GM19324 (cell line): ENCODE results near the gene NEK8.

Source experiments
- ATAC-seq: cut with Tn5 transposase; IDR thresholded peaks from one replicate; pipeline ENCODE4 v1.9.1; 2021; ENCODE audit warnings: mild to moderate bottlenecking, moderate library complexity; ENCODE audit not compliant: unreplicated experiment, low FRiP score

The NEK8 gene

DNA sequence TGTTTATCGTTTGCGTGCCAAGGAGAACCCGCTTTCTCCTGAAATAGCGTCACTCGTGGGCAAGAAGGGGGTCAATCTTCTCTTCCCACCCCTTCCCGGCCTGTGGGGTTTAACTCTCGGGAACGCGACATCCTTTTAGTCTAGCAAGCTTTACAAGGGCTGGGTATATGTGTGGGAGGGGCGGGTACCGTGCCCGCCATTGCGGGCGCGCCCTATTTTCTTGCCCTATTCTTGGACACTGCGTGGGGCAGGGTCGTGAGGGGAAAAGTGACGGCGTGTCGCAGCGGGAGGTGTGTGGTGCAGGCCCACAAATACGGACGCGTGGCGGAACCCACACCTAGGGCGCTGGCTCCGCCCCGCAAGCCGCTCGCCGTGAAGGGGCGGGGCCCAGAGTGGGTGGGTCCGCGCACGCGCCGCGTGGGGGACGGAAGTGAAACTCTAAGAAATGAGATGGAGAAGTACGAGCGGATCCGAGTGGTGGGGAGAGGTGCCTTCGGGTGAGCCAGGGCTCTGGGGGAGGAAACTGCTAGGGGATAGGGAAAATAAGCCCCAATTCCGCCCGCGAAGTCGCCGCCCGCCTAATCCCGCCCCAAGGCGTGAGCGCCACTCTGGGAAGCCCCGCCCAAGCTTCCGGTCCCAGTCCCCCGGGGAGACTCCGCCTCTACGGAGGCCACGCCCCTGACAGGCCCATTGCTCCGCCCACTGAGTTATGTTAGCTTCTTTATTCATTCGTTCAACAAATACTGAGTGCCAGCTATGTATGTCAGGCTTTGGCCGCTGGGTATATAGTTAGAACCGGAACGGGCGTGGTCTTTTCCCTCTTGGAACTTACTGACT lies at the start of gene NEK8:
Gene NEK8, plus strand, starts transcription at position 425 of the 837 bp plus-strand sequence. Its CDS starts 26 bp downstream, at position 451.
- ATAC-seq = peak; percentile 57

DNA sequence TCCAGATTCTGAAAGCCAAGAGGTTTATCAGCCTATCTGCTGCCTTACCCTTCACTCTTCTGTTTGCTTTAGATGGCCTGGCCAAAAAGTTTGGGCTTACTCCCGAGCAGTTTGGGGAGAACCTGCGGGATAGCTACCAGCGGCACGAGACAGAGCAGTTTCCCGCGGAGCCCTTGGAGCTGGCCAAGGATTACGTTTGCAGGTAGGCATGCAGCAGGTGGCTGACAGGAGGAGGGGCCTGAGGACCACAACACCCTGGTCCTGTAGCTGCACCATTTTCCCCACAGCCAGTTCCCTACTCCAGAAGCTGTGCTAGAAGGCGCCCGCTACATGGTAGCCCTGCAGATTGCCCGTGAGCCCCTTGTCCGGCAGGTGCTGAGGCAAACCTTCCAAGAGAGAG lies 45.9 kb upstream of the NEK8 start:
- ATAC-seq = no peak

DNA sequence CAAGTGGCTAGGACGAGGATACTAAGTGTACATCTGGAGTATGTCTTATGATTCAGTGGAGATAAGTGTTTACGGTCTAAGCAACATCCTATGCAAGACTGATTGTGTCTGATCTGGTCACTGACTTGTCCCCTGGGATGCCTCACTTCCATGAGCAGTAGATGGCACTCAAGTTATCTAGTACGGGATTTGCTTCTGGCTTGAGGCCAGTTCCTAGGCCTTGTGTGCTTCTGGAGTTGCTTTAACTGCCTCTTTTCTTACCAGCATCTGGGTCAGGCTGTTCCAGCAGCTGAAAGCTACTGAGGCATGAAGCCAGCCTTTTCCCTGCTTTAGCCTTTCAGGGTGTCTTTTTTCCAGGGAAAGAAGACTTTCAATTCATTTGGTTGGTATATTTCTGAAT lies 43.6 kb upstream of the NEK8 start:
- ATAC-seq = no peak

DNA sequence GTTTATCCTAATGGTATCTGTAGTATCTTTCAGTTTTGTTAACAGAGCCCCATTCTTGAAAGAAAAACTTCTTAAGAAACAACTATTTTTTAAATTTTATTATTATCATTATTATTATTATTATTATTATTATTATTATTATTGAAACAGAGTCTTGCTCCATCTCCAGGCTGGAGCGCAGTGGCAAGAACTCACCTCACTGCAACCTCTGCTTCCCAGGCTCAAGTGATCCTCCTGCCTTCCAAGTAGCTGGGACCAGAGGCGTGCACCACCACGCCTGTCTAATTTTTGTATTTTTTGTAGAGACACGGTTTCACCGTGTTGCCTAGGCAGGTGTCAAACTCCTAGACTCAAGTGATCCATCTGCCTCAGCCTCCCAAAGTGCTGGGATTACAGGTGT lies 43.2 kb upstream of the NEK8 start:
- no peak for ATAC-seq

DNA sequence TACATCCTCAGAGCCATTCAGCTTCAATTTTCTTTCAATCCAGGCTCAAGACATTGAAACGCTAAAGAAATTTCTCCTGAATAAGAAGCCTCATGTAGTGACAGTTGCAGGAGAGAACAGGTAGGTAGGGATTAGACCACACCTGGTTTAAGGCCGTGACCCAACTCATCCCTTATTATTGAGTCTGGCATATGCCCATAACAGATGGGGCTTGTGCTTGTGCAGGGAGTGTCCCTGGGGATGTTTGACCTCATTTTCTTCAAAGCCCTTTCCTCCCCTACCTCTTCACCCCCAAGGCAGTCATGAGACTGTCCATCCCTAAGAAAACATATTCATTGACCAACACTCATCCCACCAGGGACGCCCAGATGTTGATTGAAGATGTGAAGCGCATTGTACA lies 42.3 kb upstream of the NEK8 start:
- no peak for ATAC-seq

DNA sequence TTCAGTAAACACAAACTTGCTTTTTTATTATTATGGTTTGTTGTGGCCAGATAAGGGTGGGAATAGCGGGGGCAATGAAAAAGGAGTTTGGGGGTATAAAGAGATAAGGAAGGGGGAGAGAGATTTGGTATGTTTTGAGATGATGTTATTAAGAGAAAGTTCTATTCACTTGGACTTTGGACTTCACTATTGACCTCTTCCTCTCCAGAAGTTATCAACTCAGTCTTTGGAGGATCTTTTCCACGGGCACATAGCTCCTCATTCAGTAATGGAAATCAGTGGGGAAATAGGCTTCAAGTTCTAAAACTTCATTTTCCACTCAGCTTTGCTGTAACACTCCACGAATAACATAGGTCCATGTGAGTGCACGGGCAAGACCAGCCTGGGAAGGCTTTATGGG lies 40.1 kb upstream of the NEK8 start:
- ATAC-seq = no peak

DNA sequence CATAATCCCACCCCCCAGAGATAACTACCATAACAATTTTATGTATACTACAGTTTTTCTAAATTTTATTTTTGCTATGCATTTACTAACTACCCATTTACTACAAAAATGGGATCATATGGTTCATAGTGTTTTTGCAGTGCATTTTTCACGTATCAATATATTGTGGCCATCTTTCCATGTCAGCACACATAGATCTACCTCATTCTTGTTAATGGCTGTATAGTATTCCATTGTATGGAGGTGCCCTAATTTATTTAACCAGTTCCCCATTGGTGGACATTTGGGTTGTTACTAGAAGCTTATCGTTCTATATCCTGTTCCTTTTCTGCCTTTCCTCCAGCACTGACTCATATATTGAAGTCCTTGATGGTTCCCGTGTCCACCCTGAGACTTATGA lies 39.6 kb upstream of the NEK8 start:
- no peak for ATAC-seq

DNA sequence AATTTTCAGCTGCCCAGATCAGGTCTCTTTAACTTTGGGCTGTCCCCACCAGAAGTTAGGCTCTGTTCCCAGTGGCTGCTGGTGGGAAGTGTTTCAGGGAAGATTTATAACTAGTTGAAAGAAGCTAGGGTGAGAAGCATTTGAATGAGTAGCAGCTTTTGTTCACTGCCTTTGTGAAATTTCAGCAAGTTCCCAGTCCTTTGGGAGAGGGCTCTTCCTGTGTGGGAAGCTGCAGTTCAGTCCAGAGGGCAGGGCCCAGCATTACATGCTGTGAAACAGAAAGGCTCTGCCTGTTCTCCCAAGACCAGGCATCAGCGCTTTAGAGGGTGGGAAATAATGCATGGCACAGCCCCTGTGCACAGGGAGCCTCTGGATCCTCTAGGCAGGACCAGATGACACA lies 34.7 kb upstream of the NEK8 start:
- ATAC-seq = no peak

DNA sequence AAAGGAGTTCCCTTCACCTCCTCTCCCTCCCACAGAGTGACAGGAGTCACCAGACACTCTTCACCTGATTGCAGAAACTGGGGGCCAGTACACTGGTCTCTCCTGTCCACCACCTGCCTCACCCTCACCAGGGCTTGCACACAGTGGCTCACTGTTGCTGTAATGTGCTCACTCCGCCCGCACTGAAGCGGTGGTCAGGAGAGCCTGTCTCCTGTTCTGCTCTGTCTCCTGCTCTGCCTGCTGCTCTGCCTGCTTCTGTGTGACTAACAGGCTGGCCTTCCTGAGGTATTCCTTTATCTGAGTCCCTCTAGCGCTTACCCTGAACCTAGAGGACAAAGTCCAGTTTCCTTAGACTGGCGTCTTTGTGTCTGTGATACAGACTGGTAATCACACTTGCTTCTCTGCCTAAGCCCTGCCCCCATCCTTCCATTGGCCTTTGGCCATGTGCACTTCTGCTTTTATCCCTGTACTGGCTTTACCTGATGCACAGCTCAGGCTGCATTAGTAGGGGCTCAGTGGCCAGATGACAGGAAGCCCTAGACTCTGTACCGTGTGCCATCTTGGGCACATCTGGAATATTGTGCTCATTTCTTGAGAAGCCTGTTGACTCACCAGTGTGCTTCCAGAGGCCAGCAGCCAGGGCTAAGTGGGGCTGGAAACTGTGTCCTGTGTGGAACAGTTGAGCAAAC lies 30.2 kb upstream of the NEK8 start:
- ATAC-seq = no peak

DNA sequence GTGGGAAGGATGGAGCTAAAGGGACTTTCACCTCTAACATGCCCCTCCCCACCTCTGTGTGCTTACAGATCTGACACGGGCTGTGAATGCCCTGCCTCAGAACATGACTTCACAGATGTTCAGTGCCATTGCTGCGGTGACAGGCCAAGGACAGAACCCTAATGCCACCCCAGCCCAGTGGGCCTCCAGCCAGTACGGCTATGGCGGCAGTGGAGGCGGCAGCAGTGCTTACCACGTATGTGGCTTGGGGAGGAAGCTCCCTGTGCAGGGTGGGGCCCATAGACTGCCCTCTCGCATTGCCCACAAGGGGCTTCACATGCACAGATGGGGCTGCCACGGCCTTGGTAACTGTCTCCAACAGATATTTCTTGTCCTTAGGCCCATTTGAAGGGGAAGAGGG lies 28.3 kb upstream of the NEK8 start:
- ATAC-seq = no peak

DNA sequence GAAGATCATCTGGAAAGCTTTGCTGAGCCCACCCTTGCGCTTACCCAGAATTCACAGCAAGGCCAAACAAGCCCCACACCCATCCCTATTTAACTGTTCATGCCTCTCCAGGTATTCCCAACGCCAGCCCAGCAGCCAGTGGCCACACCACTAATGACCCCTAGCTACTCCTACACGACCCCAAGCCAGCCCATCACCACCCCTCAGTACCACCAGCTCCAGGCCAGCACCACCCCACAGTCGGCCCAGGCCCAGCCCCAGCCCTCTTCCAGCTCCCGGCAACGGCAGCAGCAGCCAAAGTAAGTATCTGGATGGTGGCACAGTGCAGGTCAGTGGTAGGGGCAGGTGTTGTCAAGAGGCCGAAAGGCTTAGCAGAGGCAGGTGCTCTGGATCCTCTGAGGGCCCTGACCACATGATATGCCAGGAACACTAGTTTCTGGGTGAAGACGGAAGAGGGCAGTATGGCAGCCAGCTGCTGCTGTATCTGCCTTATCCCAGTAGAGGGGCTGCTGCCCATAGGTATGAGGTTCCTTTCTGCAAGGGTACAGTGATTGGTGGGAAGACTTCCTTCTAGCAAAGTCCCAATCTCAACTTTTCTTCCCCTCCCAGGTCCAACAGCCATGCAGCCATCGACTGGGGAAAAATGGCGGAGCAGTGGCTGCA lies 27.6 kb upstream of the NEK8 start:
- ATAC-seq = no peak

DNA sequence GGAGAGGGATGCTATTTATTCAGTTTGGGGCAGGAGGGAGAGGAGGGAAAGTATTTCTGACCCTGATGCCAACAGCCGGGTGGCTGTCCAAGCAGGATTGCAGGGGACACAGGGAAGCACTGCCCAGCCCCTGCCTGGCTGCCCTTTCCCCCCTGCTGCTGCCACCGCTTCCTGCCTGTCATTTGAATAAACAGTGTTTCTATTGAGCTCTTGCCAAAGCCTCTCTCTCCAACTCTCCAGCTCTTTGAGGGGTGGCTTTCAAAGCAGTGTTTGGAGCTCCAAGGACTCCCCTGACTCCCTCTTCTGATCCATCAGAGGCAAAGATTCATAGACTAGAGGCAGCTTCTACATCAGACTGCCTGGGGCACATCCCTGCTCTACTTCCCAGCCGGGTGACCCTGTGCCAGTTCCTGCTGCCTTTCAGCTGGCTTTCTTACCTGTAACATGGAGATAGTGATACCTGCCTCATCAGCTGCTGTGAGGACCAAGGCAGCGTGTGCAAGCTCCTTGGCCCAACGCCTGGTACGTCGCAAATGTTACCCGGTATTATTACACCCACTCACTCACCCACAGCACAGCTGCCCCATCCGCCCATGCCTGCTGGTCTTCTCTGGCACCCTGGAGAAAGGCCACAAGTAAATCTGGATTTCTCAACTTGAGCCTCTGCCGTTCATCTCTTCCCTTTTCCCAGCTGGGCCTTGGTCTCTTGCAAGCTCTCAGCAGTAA lies 26.4 kb upstream of the NEK8 start:
- ATAC-seq = no peak

DNA sequence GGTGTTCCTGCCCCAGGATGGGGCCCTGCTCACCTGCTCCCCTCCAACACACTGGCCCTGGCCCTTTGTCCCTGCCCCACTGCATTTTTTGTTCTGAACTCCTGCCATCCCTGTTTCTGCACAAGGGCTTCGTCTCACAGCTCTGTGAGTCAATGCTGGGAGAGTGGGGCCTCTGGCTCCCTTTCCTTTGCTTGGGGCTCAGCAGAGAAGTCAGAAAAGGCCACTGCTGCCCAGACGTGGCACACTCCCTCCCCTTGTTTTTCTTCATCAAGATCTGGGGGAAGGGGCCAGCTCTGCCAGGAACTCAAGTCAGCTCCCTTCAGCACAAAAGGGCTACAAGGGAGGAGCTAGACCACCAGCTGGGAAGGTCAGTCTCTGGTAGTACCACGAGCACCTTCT lies 25.8 kb upstream of the NEK8 start:
- ATAC-seq = no peak

DNA sequence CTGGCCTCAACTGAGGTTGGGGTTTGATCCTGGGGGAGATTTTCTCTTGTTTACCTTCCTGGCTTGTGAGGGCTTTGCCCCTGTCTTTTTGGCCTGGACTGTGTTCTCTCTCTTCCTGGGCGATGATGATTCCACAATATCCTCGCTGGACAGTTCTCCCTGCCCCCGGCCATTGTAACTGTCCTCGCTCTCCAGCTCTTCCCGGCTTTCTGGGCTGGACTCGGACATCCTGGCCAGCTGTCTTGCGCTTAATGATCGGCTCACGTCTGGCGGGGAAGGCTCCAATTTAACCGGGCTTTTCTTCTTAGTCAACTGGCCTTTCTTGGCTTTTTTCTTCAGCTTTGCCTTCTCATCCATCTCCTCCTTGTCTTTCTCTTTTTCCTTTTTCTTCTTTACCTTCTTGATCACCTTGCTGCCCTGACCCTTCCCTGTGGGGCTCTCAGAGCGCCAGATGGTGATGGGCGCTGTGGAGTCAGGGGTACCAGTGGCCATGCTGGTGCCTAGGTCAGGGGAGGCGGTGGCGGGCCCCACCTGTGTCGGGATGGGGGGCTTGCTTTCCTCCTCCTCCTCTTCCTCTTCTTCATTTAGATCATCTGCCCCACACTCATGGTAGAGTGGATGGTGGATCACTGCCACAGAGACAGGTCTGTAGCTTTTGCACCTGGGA lies 24.9 kb upstream of the NEK8 start:
- ATAC-seq = no peak

DNA sequence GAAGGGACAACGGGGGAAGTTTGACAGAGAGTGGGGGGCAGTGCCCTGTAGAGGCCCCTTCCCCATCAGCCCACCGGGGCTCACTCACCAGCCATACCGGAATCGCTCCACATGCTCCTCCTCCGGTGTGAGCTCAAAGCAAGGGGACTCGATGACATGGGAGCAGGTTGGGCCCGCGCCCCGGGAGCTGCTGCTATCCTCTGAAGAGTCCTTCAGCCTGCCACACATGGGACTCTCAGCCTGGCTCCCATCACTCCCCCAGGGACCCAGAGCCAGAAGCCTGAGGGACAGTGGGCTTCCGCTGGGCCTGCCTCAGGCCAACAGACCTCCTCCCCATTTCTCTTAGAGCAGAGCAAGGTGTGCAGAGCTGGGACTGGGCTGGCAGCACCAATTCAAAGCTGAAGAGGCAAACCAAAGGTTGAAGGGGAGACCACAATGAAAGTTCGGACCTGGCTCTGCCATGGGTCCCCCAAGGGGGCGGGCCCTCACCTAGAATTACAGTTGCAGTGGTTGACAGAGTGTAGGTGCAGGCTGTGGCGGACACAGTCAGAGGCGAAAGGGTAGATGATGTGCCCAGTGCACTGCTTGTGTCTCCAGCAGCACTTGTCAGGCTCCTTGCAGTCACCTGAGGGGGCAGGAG lies 24.2 kb upstream of the NEK8 start:
- no peak for ATAC-seq

DNA sequence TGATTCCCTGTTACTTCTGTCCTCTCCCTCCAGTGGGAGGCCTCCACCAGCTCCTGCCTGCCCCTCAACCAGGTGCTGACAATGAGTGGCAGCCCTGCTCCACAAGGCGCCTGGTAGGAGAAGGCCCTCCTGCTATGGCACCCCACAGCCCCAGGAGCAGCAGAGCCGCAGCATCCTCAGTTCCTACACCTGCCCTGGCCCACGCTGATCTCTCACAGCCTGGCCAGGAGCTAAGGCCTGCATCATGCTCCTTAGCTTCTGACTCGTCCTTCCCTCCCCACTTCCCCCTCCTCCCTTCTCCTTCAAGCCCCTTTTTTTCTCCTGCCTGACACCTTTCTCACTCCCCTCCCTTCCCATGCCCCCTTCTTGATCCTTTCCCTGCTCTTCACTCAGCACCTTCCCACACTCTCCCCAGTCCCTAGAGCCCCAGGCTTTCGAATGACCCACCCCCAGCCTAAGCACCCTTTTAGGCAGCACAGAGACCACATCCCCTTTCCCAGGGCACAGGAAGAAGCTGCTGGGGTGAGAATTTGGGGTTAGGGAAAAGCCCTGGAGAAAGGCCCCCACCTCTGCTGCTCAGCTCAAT lies 23.4 kb upstream of the NEK8 start:
- no peak for ATAC-seq

DNA sequence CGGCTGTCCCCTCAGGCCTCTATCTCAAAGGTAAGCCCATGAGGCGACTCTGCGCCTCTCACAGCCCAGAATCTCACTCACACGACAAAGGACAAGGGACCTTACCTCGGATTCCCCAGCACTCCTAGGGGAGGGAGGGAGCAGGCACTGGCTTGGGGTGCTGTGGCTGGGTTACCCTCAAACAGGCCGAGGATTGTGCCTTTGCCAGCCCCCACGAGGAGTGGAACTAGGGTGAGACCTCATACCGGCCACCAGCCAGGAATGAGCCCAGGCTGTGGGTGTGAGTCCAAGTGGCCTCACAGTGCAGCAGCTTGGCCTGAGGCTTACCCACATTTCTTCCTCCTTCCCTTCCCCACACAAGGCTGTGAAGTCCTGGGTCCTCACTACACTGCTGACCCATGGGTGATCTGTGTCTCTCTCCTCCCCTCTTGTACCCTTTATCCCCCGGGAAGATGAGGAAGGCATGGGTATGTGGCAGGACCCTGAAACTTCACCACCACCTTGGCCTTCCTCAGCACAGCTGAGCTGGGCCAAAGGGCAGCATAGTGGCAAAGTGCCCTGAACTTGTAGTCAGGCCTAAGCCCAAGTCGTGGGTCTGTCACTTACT lies 22.8 kb upstream of the NEK8 start:
- ATAC-seq = no peak

DNA sequence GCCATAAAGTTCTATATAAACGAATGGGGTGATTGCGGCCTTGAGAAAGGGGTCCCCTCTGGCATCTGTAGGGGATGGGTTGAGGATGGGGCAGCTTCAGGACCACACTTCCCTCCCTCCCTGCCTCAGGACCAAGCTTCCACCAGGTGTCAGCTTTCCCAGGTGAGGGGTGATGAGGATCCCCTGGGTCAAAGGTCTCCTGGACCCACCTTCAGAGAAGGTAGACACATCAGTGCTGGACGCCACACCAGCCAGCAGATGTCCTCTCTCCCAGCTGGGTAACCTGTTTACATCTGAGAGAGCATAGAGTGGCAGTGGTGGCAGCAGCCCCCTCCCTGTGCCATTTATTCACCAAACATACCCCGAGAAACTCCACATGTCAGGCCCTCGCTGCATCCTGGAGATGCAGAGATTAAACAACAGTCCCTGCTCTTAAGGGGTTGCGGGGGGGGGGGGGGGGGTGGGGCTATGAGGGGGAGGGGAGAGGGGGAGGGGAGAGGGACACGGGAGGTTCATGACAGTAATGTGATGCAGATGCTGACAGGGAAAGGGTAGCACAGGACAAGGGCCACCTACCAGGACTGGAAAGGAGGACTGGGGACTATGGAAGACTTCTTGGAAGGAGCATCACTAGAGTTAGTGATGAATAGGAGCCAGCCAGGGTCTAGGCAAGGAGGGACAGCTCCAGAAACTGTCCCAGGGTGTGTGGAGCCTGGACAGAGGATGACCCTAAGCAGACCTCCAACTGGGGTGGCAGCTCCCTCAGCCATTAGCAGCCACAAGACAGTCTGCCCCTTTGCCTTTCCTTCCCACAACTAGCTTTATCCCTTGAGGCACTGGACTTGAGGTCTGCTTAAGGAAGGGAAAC lies 21.9 kb upstream of the NEK8 start:
- ATAC-seq = no peak
